ENCODE measurements around the gene GNG11.
A peak's percentile ranks its signal among the peaks of the same experiment; 100 is the strongest.
"Not testable (repeated sequence)": the region's sequence is repeated elsewhere in the genome, so short reads cannot be mapped to it uniquely, and the experiment has no call there.

The GNG11 gene

GRCh38 chr7:93910076-93910994, 11.2 kb upstream of the GNG11 start:
- FAIRE-seq (no peak), DNase-seq (ENCODE audit: extremely low spot score, insufficient read length, low read depth) (no peak)

GRCh38 chr7:93911242-93911641, 10.3 kb upstream of the GNG11 start:
- DNase-seq (ENCODE audit: extremely low spot score, insufficient read length, low read depth); FAIRE-seq: not testable (repeated sequence)

GRCh38 chr7:93911661-93912060, 9.9 kb upstream of the GNG11 start:
- FAIRE-seq: peak; percentile 58
- DNase-seq (ENCODE audit: extremely low spot score, insufficient read length, low read depth): not testable (repeated sequence)

GRCh38 chr7:93913197-93913596, 8.3 kb upstream of the GNG11 start:
- FAIRE-seq: no peak

GRCh38 chr7:93914581-93915066, 6.9 kb upstream of the GNG11 start:
- DNase-seq (ENCODE audit: extremely low spot score, insufficient read length, low read depth) (no peak), FAIRE-seq (no peak)

More at GRCh38 chr7:93913197-93913596, 8.3 kb upstream of the GNG11 start:
- DNase-seq (ENCODE audit: extremely low spot score, insufficient read length, low read depth): no peak

GRCh38 chr7:93915206-93915842, 6.2 kb upstream of the GNG11 start:
- DNase-seq (ENCODE audit: extremely low spot score, insufficient read length, low read depth): not testable (repeated sequence)
- FAIRE-seq: peak; percentile 5

GRCh38 chr7:93915888-93916287, 5.6 kb upstream of the GNG11 start:
- not testable (repeated sequence) for DNase-seq (ENCODE audit: extremely low spot score, insufficient read length, low read depth); FAIRE-seq

GRCh38 chr7:93916315-93916714, 5.2 kb upstream of the GNG11 start:
- not testable (repeated sequence) for FAIRE-seq; DNase-seq (ENCODE audit: extremely low spot score, insufficient read length, low read depth)

GRCh38 chr7:93920496-93921182, 896 bp upstream of the GNG11 start:
- FAIRE-seq: no peak
- DNase-seq (ENCODE audit: extremely low spot score, insufficient read length, low read depth): no peak

GRCh38 chr7:93921186-93921585, 349 bp upstream of the GNG11 start:
- FAIRE-seq (no peak), DNase-seq (ENCODE audit: extremely low spot score, insufficient read length, low read depth) (no peak)

GRCh38 chr7:93923296-93923695, 1.8 kb downstream of the GNG11 start:
- DNase-seq (ENCODE audit: extremely low spot score, insufficient read length, low read depth): no peak
- no peak for FAIRE-seq

GRCh38 chr7:93923942-93924341, 2.4 kb downstream of the GNG11 start:
- DNase-seq (ENCODE audit: extremely low spot score, insufficient read length, low read depth): no peak
- no peak for FAIRE-seq

GRCh38 chr7:93926800-93927199, 5.3 kb downstream of the GNG11 start:
- FAIRE-seq (no peak), DNase-seq (ENCODE audit: extremely low spot score, insufficient read length, low read depth) (no peak)

- DNase-seq (ENCODE audit: extremely low spot score, insufficient read length, low read depth) (no peak), FAIRE-seq (no peak)
Measured at GRCh38 chr7:93927585-93927984, 6.0 kb downstream of the GNG11 start.

GRCh38 chr7:93931655-93932054, 10.1 kb downstream of the GNG11 start:
- FAIRE-seq (no peak), DNase-seq (ENCODE audit: extremely low spot score, insufficient read length, low read depth) (no peak)

GRCh38 chr7:93933156-93933555, 11.6 kb downstream of the GNG11 start:
- FAIRE-seq: no peak
- DNase-seq (ENCODE audit: extremely low spot score, insufficient read length, low read depth): no peak

- FAIRE-seq (no peak), DNase-seq (ENCODE audit: extremely low spot score, insufficient read length, low read depth) (no peak)
Measured at GRCh38 chr7:93935102-93935501, 13.6 kb downstream of the GNG11 start.

- no peak for DNase-seq (ENCODE audit: extremely low spot score, insufficient read length, low read depth)
- no peak for FAIRE-seq
Measured at GRCh38 chr7:93937818-93938217, 16.3 kb downstream of the GNG11 start.

- no peak for DNase-seq (ENCODE audit: extremely low spot score, insufficient read length, low read depth)
- no peak for FAIRE-seq
Measured at GRCh38 chr7:93938293-93938692, 16.8 kb downstream of the GNG11 start.

GRCh38 chr7:93941945-93942344, 20.4 kb downstream of the GNG11 start:
- no peak for DNase-seq (ENCODE audit: extremely low spot score, insufficient read length, low read depth)
- FAIRE-seq: no peak
